GM12874 (cell line): ENCODE measurements around the gene SETDB1.
A peak's percentile ranks its signal among the peaks of the same experiment; 100 is the strongest.

ENCODE experiments used
- TF ChIP-seq, protein P1 (sequence below): IDR thresholded peaks from 2 replicates; pipeline ENCODE4 v1.5.1; 2011; ENCODE audit warnings: low read depth, mild to moderate bottlenecking, control low read depth, low read length, moderate library complexity; ENCODE audit not compliant: insufficient read depth

The SETDB1 gene

GRCh38 chr1:150995896-150996295, 69.7 kb downstream of the SETDB1 start:
- TF ChIP-seq, protein P1, sequence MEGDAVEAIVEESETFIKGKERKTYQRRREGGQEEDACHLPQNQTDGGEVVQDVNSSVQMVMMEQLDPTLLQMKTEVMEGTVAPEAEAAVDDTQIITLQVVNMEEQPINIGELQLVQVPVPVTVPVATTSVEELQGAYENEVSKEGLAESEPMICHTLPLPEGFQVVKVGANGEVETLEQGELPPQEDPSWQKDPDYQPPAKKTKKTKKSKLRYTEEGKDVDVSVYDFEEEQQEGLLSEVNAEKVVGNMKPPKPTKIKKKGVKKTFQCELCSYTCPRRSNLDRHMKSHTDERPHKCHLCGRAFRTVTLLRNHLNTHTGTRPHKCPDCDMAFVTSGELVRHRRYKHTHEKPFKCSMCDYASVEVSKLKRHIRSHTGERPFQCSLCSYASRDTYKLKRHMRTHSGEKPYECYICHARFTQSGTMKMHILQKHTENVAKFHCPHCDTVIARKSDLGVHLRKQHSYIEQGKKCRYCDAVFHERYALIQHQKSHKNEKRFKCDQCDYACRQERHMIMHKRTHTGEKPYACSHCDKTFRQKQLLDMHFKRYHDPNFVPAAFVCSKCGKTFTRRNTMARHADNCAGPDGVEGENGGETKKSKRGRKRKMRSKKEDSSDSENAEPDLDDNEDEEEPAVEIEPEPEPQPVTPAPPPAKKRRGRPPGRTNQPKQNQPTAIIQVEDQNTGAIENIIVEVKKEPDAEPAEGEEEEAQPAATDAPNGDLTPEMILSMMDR: peak; percentile 59

DNA sequence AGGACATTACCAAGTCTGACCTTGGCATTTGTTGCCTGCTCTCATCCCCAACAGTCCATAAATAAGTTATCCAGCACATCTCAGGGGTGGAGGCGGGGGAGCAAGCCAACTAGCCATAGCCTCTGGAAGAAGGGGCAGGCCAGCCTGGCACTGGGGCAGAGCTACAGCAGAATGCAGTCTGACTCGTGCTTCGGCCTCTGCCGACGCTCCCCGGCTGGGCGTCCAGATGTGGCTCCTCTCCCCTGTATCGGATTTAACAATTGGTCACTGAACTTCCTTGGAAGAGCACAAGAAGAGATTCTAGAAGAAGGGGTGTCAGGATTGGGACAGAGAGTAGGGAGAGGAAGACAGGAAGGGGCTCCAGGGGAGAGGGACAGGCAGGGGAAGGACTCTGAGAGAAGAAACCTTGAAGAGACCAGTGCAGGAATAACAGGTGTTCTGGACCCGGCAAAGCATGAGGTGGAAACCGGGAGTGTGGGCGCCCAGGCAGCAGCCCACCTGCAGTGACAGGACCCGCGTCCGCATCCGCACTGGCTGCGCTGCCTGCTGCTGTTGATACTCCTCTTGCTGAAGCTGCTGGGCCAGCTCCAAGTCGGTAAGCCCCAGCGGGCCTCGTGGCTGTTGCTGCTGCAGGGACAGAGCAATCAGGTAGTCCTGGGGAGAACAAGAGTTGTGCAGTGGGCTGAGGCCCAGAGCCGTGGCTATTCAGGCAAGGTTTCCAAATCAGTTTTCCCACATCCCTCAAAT, 71.1 kb downstream of the SETDB1 start:
- TF ChIP-seq, protein P1: no peak

DNA sequence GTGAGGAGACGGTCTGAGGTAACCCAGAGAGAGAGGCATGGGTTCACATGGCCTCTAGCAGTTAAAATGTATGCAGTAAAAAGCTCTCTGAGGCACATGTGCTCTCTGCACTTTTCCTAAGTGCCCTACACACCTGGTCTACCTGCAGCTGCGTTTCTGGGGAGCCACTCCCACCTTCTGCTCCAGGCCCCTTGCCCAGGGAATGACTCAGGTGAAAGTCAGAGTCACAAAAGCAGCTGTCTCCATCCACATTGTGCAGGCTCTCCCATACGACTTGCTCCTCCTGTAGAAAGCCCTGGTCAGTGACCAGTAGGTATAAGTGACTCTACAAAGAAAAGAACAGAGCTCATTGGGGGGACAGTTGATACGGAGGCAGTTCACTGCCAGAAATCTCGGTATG, 71.8 kb downstream of the SETDB1 start:
- TF ChIP-seq, protein P1: no peak

GRCh38 chr1:150999051-150999674, 73.0 kb downstream of the SETDB1 start:
- TF ChIP-seq, protein P1: no peak

GRCh38 chr1:150999926-151000325, 73.8 kb downstream of the SETDB1 start:
- TF ChIP-seq, protein P1: no peak

DNA sequence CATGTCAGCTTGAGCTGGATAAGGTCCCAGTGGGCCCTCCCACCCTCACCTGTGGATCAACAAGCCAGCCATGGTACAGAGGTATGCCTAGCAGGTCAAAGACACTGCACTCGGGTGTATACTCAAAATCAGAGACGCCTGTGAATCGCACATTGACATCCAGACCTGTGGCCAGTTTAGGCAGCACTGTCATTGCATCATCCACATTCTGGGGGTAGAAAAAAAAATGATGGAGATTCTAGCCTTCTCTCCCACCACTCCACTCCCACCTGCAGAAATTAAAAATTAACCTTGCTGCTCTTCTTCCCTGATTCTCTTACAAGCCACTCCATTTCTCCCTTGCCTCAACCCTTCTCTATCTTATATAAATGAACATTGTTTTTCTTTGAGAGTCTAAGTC, 74.2 kb downstream of the SETDB1 start:
- TF ChIP-seq, protein P1: no peak

GRCh38 chr1:151001602-151002001, 75.4 kb downstream of the SETDB1 start:
- TF ChIP-seq, protein P1: no peak
